Measurements from ENCODE around the gene AUTS2. TPM values are rescaled to one million over a fixed set of nuclear protein-coding genes. Genes with fewer than 3 reads are reported as not detected.

AUTS2 gene
- total RNA-seq, 1 experiment from 2014 or later: 256 TPM

- Mint-ChIP-seq H3K4me1 (peaks cover 32 to 39% of the 10 kb centered on the region in 2 experiments), H3K27me3 (ENCODE audit: low read depth) (no peaks in the 10 kb centered on the region), H3K27ac (no peak overlapping the region; a peak in 1 of 7 replicates), H3K4me3 (no peak overlapping the region), H3K9me3 (no peaks in the 10 kb centered on the region), H3K36me3 (ENCODE audit: insufficient read depth in 1 of 3, low read depth in 3 of 3) (no peaks in the 10 kb centered on the region)
- H3K56ac ChIP-seq (ENCODE audit: insufficient read length, low read depth, low read length): no peak overlapping the region
- peaks cover 2% of the 10 kb centered on the region for H3K4me1 ChIP-seq (ENCODE audit: insufficient read depth, low read length)
- no peak overlapping the region for H3K18ac ChIP-seq (ENCODE audit: insufficient read length, low read depth, low read length)
- TF ChIP-seq, protein P1, sequence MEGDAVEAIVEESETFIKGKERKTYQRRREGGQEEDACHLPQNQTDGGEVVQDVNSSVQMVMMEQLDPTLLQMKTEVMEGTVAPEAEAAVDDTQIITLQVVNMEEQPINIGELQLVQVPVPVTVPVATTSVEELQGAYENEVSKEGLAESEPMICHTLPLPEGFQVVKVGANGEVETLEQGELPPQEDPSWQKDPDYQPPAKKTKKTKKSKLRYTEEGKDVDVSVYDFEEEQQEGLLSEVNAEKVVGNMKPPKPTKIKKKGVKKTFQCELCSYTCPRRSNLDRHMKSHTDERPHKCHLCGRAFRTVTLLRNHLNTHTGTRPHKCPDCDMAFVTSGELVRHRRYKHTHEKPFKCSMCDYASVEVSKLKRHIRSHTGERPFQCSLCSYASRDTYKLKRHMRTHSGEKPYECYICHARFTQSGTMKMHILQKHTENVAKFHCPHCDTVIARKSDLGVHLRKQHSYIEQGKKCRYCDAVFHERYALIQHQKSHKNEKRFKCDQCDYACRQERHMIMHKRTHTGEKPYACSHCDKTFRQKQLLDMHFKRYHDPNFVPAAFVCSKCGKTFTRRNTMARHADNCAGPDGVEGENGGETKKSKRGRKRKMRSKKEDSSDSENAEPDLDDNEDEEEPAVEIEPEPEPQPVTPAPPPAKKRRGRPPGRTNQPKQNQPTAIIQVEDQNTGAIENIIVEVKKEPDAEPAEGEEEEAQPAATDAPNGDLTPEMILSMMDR (conservative IDR thresholded peaks at IDR 0.05): no peak
- H3K79me2 ChIP-seq (ENCODE audit: insufficient read depth, low read length): no peaks in the 10 kb centered on the region
- H3K9ac ChIP-seq (ENCODE audit: extremely low read depth, insufficient read length, low read length): no peak overlapping the region
- H2BK120ac ChIP-seq (ENCODE audit: low read depth, low read length, poor library complexity, severe bottlenecking): no peak overlapping the region
- H3K4ac ChIP-seq (ENCODE audit: low read depth, low read length): no peak overlapping the region
- no peak overlapping the region for H3T11ph ChIP-seq (ENCODE audit: low read length)
- DNase-seq: no peak
- no peaks in the 10 kb centered on the region for H3K27me3 ChIP-seq (ENCODE audit: insufficient read depth, low read length)
- H2BK15ac ChIP-seq (ENCODE audit: low read depth, low read length): no peak overlapping the region
- no peak overlapping the region for H2AFZ ChIP-seq (ENCODE audit: low read length)
- H2BK20ac ChIP-seq (ENCODE audit: low read depth, low read length, poor library complexity, severe bottlenecking): no peak overlapping the region
- H4K8ac ChIP-seq (replicated peaks; ENCODE audit: insufficient read length, low read depth, low read length): no peak overlapping the region
- H3K27ac ChIP-seq (ENCODE audit: insufficient read length, low read depth, low read length): no peak overlapping the region
- H3K4me2 ChIP-seq (ENCODE audit: insufficient read depth, insufficient read length, low read length): no peak overlapping the region
- no peak overlapping the region for H2BK5ac ChIP-seq (ENCODE audit: insufficient read length, low read length)
- no CpG with 5 or more reads among the region's 7 CpGs for WGBS (ENCODE audit: extremely low coverage, insufficient read length, low lambda C conversion rate)
- H3K9me3 ChIP-seq (ENCODE audit: control insufficient read depth, low read depth, low read length): no peaks in the 10 kb centered on the region
- H4K5ac ChIP-seq (ENCODE audit: insufficient read length, low read depth, low read length): no peak overlapping the region
- H3K14ac ChIP-seq (ENCODE audit: insufficient read depth, low read length): no peak overlapping the region
- no peak overlapping the region for H4K91ac ChIP-seq (ENCODE audit: insufficient read length, low read depth, low read length)
- no peak overlapping the region for H2BK12ac ChIP-seq (ENCODE audit: insufficient read length, low read depth, low read length)
- H4K20me1 ChIP-seq (ENCODE audit: control insufficient read depth, insufficient read depth, insufficient read length): no peaks in the 10 kb centered on the region
- H3K79me1 ChIP-seq (ENCODE audit: insufficient read depth, low read depth, low read length, poor library complexity, severe bottlenecking): no peaks in the 10 kb centered on the region
- H3K23me2 ChIP-seq (ENCODE audit: insufficient read length, low read depth, low read length, poor library complexity, severe bottlenecking): no peaks in the 10 kb centered on the region
- H2AK5ac ChIP-seq (ENCODE audit: insufficient read length, low read length): no peak overlapping the region
- H3K23ac ChIP-seq (ENCODE audit: insufficient read length, low read depth, low read length): no peak overlapping the region
Observed at GRCh38 chr7:69818636-69819332, 220.5 kb downstream of the AUTS2 start.

Data from H9 (cell line).